Hippocampal formation (tissue), 2 donors: ENCODE data around the gene KCNQ5.
"Not testable (repeated sequence)": the region's sequence is repeated elsewhere in the genome, so short reads cannot be mapped to it uniquely, and the experiment has no call there.

ENCODE experiments used
- DNase-seq, 2 donors: peaks; one replicate each; lab custom pipeline; 2025; lab: John Stamatoyannopoulos, UW

Gene KCNQ5

GRCh38 chr6:72844614-72845013 is 222.8 kb downstream of the KCNQ5 start:
- DNase-seq = no peak

- no peak for DNase-seq
Measured at GRCh38 chr6:72849346-72849745, 227.5 kb downstream of the KCNQ5 start.

- no peak for DNase-seq
Measured at GRCh38 chr6:72850040-72850439, 228.2 kb downstream of the KCNQ5 start.

- no peak for DNase-seq
Measured at GRCh38 chr6:72850469-72850868, 228.6 kb downstream of the KCNQ5 start.

GRCh38 chr6:72855471-72855870 is 233.6 kb downstream of the KCNQ5 start:
- no peak for DNase-seq

GRCh38 chr6:72856801-72857200 is 234.9 kb downstream of the KCNQ5 start:
- DNase-seq = no peak

GRCh38 chr6:72857791-72858585 is 236.1 kb downstream of the KCNQ5 start:
- no peak for DNase-seq

GRCh38 chr6:72861059-72861458 is 239.2 kb downstream of the KCNQ5 start:
- DNase-seq = no peak

GRCh38 chr6:72861935-72862432 is 240.1 kb downstream of the KCNQ5 start:
- DNase-seq = no peak

- DNase-seq = no peak
Measured at GRCh38 chr6:72863131-72863530, 241.3 kb downstream of the KCNQ5 start.

GRCh38 chr6:72864236-72864635 is 242.4 kb downstream of the KCNQ5 start:
- no peak for DNase-seq

- no peak for DNase-seq
Measured at GRCh38 chr6:72864799-72865198, 242.9 kb downstream of the KCNQ5 start.

- no peak for DNase-seq
Measured at GRCh38 chr6:72865467-72865866, 243.6 kb downstream of the KCNQ5 start.

- no peak for DNase-seq
Measured at GRCh38 chr6:72869621-72870020, 247.8 kb downstream of the KCNQ5 start.

GRCh38 chr6:72873433-72873832 is 251.6 kb downstream of the KCNQ5 start:
- no peak for DNase-seq

- DNase-seq = no peak
Measured at GRCh38 chr6:72876256-72876655, 254.4 kb downstream of the KCNQ5 start.

GRCh38 chr6:72886170-72886569 is 264.3 kb downstream of the KCNQ5 start:
- DNase-seq = no peak

- DNase-seq = no peak
Measured at GRCh38 chr6:72890233-72890632, 268.4 kb downstream of the KCNQ5 start.

- DNase-seq = no peak
Measured at GRCh38 chr6:72890671-72891070, 268.8 kb downstream of the KCNQ5 start.

- no peak for DNase-seq
Measured at GRCh38 chr6:72892901-72893300, 271.0 kb downstream of the KCNQ5 start.

- DNase-seq = no peak
Measured at GRCh38 chr6:72894091-72894490, 272.2 kb downstream of the KCNQ5 start.

GRCh38 chr6:72898313-72898712 is 276.4 kb downstream of the KCNQ5 start:
- not testable (repeated sequence) for DNase-seq

GRCh38 chr6:72905705-72906478 is 284.0 kb downstream of the KCNQ5 start:
- DNase-seq = no peak
